ENCODE data around the gene FHIT. TPM values are rescaled to one million over a fixed set of nuclear protein-coding genes. Genes with fewer than 3 reads are reported as not detected.
A peak's percentile ranks its signal among the peaks of the same experiment; 100 is the strongest.

Gene FHIT
- total and polyA plus RNA-seq, 10 of the 15 experiments (the other 5 are each of a cell fraction or from before 2014, with no cell fraction given): 4.2 to 14.9 (median 9.4) TPM

GRCh38 chr3:60225848-60226247 lies 1025.4 kb downstream of the FHIT start (continued):
- TF ChIP-seq SMAD5 (IDR thresholded peaks at IDR 0.05; ENCODE audit: low read depth): no peak
- no peak for TF ChIP-seq HDAC6 (IDR thresholded peaks at IDR 0.05; ENCODE audit: unreplicated experiment)
- TF ChIP-seq IRF3 (IDR thresholded peaks at IDR 0.05): no peak
- no peak for TF ChIP-seq SRF (IDR thresholded peaks at IDR 0.05; ENCODE audit: low read depth in 2 of 2, low read length in 2 of 2)
- no peak for TF ChIP-seq ZBED1 (IDR thresholded peaks at IDR 0.05; ENCODE audit: borderline replicate concordance)
- no peak for TF ChIP-seq POLR2A (IDR thresholded peaks at IDR 0.05; ENCODE audit: low read depth, low read length)
- no peak for TF ChIP-seq TAF1 (IDR thresholded peaks at IDR 0.05; ENCODE audit: borderline replicate concordance, low read depth, low read length)
- TF ChIP-seq ZBTB11 (CRISPR knock-in tag; IDR thresholded peaks at IDR 0.05): no peak
- no peak for TF ChIP-seq NBN (IDR thresholded peaks at IDR 0.05)
- TF ChIP-seq CREM (IDR thresholded peaks at IDR 0.05; ENCODE audit: low read depth): no peak
- TF ChIP-seq ZNF592 (IDR thresholded peaks at IDR 0.05): no peak
- no peak for TF ChIP-seq SIX5 (IDR thresholded peaks at IDR 0.05; ENCODE audit: low read depth, low read length, severe bottlenecking)
- no peak for TF ChIP-seq BACH1 (IDR thresholded peaks at IDR 0.05; ENCODE audit: borderline replicate concordance)
- TF ChIP-seq HDAC2 (IDR thresholded peaks at IDR 0.05): no peak
- TF ChIP-seq RCOR1 (conservative IDR thresholded peaks at IDR 0.05; ENCODE audit: low read depth, low read length): no peak
- TF ChIP-seq ASH2L (IDR thresholded peaks at IDR 0.05; ENCODE audit: borderline replicate concordance, low read depth): no peak
- peak; percentile 54 to 58; a peak in 2 of 4 replicates for TF ChIP-seq IKZF2 (IDR thresholded peaks at IDR 0.05)
- TF ChIP-seq SUPT20H (IDR thresholded peaks at IDR 0.05; ENCODE audit: borderline replicate concordance, control insufficient read depth, low read depth, low read length): no peak
- TF ChIP-seq CREB1 (IDR thresholded peaks at IDR 0.05; ENCODE audit: low read depth): no peak
- TF ChIP-seq PBX3 (IDR thresholded peaks at IDR 0.05; ENCODE audit: insufficient replicate concordance, low read depth, low read length): no peak
- peak; percentile 47; the same call in 1 of the 2 replicates for TF ChIP-seq MTA2 (IDR thresholded peaks at IDR 0.05; ENCODE audit: low read depth)
- no peak for TF ChIP-seq MYB (IDR thresholded peaks at IDR 0.05; ENCODE audit: borderline replicate concordance, low read depth, low read length)
